ENCODE results near the gene TCERG1.

GRCh38 chr5:146402949-146403348, 44.2 kb upstream of the TCERG1 start:
- TF ChIP-seq, protein P1, sequence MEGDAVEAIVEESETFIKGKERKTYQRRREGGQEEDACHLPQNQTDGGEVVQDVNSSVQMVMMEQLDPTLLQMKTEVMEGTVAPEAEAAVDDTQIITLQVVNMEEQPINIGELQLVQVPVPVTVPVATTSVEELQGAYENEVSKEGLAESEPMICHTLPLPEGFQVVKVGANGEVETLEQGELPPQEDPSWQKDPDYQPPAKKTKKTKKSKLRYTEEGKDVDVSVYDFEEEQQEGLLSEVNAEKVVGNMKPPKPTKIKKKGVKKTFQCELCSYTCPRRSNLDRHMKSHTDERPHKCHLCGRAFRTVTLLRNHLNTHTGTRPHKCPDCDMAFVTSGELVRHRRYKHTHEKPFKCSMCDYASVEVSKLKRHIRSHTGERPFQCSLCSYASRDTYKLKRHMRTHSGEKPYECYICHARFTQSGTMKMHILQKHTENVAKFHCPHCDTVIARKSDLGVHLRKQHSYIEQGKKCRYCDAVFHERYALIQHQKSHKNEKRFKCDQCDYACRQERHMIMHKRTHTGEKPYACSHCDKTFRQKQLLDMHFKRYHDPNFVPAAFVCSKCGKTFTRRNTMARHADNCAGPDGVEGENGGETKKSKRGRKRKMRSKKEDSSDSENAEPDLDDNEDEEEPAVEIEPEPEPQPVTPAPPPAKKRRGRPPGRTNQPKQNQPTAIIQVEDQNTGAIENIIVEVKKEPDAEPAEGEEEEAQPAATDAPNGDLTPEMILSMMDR (IDR thresholded peaks at IDR 0.05 in 4 of 5, conservative IDR thresholded peaks at IDR 0.05 in 1 of 5): no peak
- TF ChIP-seq POLR2A (IDR thresholded peaks at IDR 0.05): no peak
